K562 (cell line): Measurements from ENCODE around the gene MLLT6. TPM values are rescaled to one million over a fixed set of nuclear protein-coding genes. Genes with fewer than 3 reads are reported as not detected.

Experiments
- ETS2 ChIP-seq: IDR thresholded peaks from 2 replicates; pipeline ENCODE4 v1.6.1; 2016; ENCODE audit warnings: borderline replicate concordance, missing genetic modification characterization, mild to moderate bottlenecking, moderate library complexity, missing compliant biosample characterization; ENCODE audit not compliant: poor library complexity, severe bottlenecking
- FOS ChIP-seq: IDR thresholded peaks from 3 replicates; pipeline ENCODE4 v1.6.1; 2011; ENCODE audit not compliant: insufficient read length; ENCODE audit errors: extremely low read depth
- FOXK2 ChIP-seq, 2 experiments: fragments of 450-650 bp; IDR thresholded peaks in 1 of 2; conservative IDR thresholded peaks in 1 of 2; 2 replicates each; pipeline ENCODE4 v1.6.1; 2016; ENCODE audit warnings: low read depth in 2 of 2, mild to moderate bottlenecking in 1 of 2
- GABPB1 ChIP-seq: sonication (generic); formaldehyde crosslinking; IDR thresholded peaks from 2 replicates; pipeline ENCODE4 v1.8.0; 2022; ENCODE audit warnings: mild to moderate bottlenecking, missing genetic modification reagents
- GATAD2A ChIP-seq: fragments of 450-650 bp; IDR thresholded peaks from 2 replicates; pipeline ENCODE4 v1.6.1; 2017
- JUND ChIP-seq, 2 experiments: IDR thresholded peaks; 2 replicates in 1 of 2; 3 replicates in 1 of 2; pipeline ENCODE4 v1.6.1; 2011; ENCODE audit warnings: borderline replicate concordance in 2 of 2, low read depth in 2 of 2, low read length in 2 of 2, improper control_type of control experiment in 1 of 2, missing biosample characterization in 1 of 2, missing genetic modification characterization in 1 of 2, missing genetic modification reagents in 1 of 2
- MXI1 ChIP-seq: IDR thresholded peaks from 2 replicates; pipeline ENCODE4 v1.6.1; 2011; ENCODE audit warnings: low read depth, mild to moderate bottlenecking, improper control_type of control experiment, low read length
- MYBL2 ChIP-seq, 2 experiments: fragments of 450-650 bp in 1 of 2; sonication (generic) in 1 of 2; formaldehyde crosslinking in 1 of 2; IDR thresholded peaks; 2 replicates each; pipeline versions ENCODE4 v1.6.1 to v1.8.1; 2017 to 2022; ENCODE audit warnings: borderline replicate concordance in 1 of 2, inconsistent platforms in 1 of 2, low read depth in 1 of 2, mild to moderate bottlenecking in 1 of 2, missing genetic modification reagents in 1 of 2, moderate library complexity in 1 of 2
- NCOA6 ChIP-seq: fragments of 450-650 bp; IDR thresholded peaks from 2 replicates; pipeline ENCODE4 v1.6.1; 2017; ENCODE audit warnings: mild to moderate bottlenecking
- POLR2A ChIP-seq: fragments of 450-650 bp; conservative IDR thresholded peaks from 2 replicates; pipeline ENCODE4 v1.6.1; 2016
- RNF2 ChIP-seq: sonication (generic); IDR thresholded peaks from 2 replicates; pipeline ENCODE4 v1.6.1; 2016
- SMARCB1 ChIP-seq: IDR thresholded peaks from 2 replicates; pipeline ENCODE4 v1.6.1; 2011; ENCODE audit warnings: improper control_type of control experiment, low read depth; ENCODE audit not compliant: insufficient read length
- TOE1 ChIP-seq, 2 experiments: fragments of 450-650 bp in 1 of 2; sonication (generic) in 1 of 2; formaldehyde crosslinking in 1 of 2; IDR thresholded peaks; 2 replicates each; pipeline versions ENCODE4 v1.7.1 to v1.8.0; 2016 to 2022; ENCODE audit warnings: borderline replicate concordance in 2 of 2, mild to moderate bottlenecking in 2 of 2, antibody characterized with exemption in 1 of 2, inconsistent platforms in 1 of 2, low read depth in 1 of 2, missing genetic modification reagents in 1 of 2, moderate library complexity in 1 of 2
- ZNF12 ChIP-seq: sonication (generic); formaldehyde crosslinking; IDR thresholded peaks from 2 replicates; pipeline ENCODE4 v1.4.0; 2020; ENCODE audit warnings: mild to moderate bottlenecking, missing genetic modification reagents
- polyA plus RNA-seq, 8 experiments: library from polyadenylated mRNA; depleted of rRNA in 4 of 8; stranded (reverse) in 5 of 8; unstranded in 3 of 8; fragments of >200 nt; fragmentation: Nextera tagmentation in 2 of 8; fragmentation: Illumina TruSeq in 1 of 8; extraction: Ambion mirVana in 2 of 8; extraction: Trizol in 1 of 8; gene quantifications; 2 replicates each; pipeline versions ENCODE4 v1.2.1 to v1.2.3, GENCODE V29; 2011 to 2014; ENCODE audit warnings: inconsistent platforms in 1 of 8, missing spikeins in 1 of 8
- total RNA-seq, 7 experiments: library from RNA; depleted of rRNA in 6 of 7; stranded (reverse); fragments of >200 nt in 6 of 7; fragmentation: Illumina TruSeq in 2 of 7; extraction: Trizol in 2 of 7; gene quantifications; 2 replicates each; pipeline versions ENCODE4 v1.2.1 to v1.2.3, GENCODE V29; 2011 to 2021; ENCODE audit warnings: low replicate concordance in 1 of 7
- TF ChIP-seq, protein P1 (sequence below): fragments of 450-650 bp; IDR thresholded peaks from 2 replicates; pipeline ENCODE4 v1.6.1; 2017; ENCODE audit warnings: antibody characterized with exemption, mild to moderate bottlenecking
- TF ChIP-seq, protein P2 (sequence below): fragments of 450-650 bp; formaldehyde crosslinking; IDR thresholded peaks from 2 replicates; pipeline ENCODE4 v1.4.0; 2020; ENCODE audit warnings: mild to moderate bottlenecking, moderate library complexity
- TF ChIP-seq, protein P3 (sequence below): fragments of 200-800 bp; sonication (Bioruptor generic); IDR thresholded peaks from 2 replicates; pipeline ENCODE4 v1.6.1; 2017; ENCODE audit warnings: missing genetic modification characterization, missing compliant biosample characterization

Gene MLLT6
- total and polyA plus RNA-seq, 9 of the 15 experiments (the other 6 are each of a cell fraction or from before 2014, with no cell fraction given), result 3.1 to 71.7 (median 30.0) TPM

DNA sequence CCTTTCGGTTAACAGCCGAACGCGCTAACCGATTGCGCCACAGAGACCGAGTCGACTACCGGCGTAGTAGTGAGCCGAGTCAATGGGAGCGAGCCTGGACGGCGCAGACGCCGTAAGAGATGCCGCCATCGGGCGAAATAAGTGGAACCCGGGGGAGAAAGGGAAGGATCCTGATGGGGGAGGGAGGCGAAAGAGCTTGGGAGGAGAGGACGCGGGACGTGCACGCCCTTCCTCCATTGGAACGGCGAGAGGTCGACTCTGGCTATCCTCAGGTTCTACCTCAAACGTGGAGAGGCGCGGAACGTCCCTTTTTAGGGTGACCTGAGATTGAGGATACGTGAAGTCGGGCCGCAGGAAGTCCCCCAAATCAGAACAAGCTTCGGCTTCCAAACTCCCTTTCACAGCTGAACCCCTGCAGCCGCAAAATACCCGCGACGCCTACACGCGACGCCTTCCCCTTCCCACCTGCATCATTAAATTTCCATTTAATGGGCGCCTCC lies 46.8 kb downstream of the MLLT6 start (continued):
- TF ChIP-seq, protein P1, sequence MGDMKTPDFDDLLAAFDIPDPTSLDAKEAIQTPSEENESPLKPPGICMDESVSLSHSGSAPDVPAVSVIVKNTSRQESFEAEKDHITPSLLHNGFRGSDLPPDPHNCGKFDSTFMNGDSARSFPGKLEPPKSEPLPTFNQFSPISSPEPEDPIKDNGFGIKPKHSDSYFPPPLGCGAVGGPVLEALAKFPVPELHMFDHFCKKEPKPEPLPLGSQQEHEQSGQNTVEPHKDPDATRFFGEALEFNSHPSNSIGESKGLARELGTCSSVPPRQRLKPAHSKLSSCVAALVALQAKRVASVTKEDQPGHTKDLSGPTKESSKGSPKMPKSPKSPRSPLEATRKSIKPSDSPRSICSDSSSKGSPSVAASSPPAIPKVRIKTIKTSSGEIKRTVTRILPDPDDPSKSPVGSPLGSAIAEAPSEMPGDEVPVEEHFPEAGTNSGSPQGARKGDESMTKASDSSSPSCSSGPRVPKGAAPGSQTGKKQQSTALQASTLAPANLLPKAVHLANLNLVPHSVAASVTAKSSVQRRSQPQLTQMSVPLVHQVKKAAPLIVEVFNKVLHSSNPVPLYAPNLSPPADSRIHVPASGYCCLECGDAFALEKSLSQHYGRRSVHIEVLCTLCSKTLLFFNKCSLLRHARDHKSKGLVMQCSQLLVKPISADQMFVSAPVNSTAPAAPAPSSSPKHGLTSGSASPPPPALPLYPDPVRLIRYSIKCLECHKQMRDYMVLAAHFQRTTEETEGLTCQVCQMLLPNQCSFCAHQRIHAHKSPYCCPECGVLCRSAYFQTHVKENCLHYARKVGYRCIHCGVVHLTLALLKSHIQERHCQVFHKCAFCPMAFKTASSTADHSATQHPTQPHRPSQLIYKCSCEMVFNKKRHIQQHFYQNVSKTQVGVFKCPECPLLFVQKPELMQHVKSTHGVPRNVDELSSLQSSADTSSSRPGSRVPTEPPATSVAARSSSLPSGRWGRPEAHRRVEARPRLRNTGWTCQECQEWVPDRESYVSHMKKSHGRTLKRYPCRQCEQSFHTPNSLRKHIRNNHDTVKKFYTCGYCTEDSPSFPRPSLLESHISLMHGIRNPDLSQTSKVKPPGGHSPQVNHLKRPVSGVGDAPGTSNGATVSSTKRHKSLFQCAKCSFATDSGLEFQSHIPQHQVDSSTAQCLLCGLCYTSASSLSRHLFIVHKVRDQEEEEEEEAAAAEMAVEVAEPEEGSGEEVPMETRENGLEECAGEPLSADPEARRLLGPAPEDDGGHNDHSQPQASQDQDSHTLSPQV, result peak; percentile 76; the same call in 1 of the 2 replicates
- peak; percentile 85 for TF ChIP-seq NCOA6
- TF ChIP-seq ETS2, result no peak
- TF ChIP-seq, protein P2, sequence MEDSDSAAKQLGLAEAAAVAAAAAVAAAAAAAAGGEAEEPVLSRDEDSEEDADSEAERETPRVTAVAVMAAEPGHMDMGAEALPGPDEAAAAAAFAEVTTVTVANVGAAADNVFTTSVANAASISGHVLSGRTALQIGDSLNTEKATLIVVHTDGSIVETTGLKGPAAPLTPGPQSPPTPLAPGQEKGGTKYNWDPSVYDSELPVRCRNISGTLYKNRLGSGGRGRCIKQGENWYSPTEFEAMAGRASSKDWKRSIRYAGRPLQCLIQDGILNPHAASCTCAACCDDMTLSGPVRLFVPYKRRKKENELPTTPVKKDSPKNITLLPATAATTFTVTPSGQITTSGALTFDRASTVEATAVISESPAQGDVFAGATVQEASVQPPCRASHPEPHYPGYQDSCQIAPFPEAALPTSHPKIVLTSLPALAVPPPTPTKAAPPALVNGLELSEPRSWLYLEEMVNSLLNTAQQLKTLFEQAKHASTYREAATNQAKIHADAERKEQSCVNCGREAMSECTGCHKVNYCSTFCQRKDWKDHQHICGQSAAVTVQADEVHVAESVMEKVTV (CRISPR knock-in tag), result no peak
- TF ChIP-seq GABPB1 (CRISPR knock-in tag), result peak; percentile 10
- TF ChIP-seq POLR2A, result 0 out of 2 replicates have a peak, but pooled peaks have one; percentile 24
- peak; percentile 64; the same call in 1 of the 2 replicates for TF ChIP-seq RNF2
- no peak for TF ChIP-seq JUND (IDR thresholded peaks at IDR 0.05; ENCODE audit: borderline replicate concordance, low read depth, low read length)
- peak; percentile 51; the same call in 1 of the 3 replicates for TF ChIP-seq JUND (tag; IDR thresholded peaks at IDR 0.05; ENCODE audit: borderline replicate concordance, low read depth, low read length)
- 0 out of 2 replicates have a peak, but pooled peaks have one; percentile 5 for TF ChIP-seq MXI1
- TF ChIP-seq TOE1 (IDR thresholded peaks at IDR 0.05; ENCODE audit: borderline replicate concordance), result no peak; the same call in 1 of the 2 replicates
- no peak for TF ChIP-seq TOE1 (CRISPR knock-in tag; IDR thresholded peaks at IDR 0.05; ENCODE audit: borderline replicate concordance, low read depth)
- TF ChIP-seq FOS, result peak; percentile 4
- TF ChIP-seq SMARCB1, result no peak
- 0 out of 2 replicates have a peak, but pooled peaks have one; percentile 76 for TF ChIP-seq GATAD2A
- TF ChIP-seq ZNF12 (CRISPR knock-in tag), result 0 out of 2 replicates have a peak, but pooled peaks have one; percentile 18
- TF ChIP-seq, protein P3, sequence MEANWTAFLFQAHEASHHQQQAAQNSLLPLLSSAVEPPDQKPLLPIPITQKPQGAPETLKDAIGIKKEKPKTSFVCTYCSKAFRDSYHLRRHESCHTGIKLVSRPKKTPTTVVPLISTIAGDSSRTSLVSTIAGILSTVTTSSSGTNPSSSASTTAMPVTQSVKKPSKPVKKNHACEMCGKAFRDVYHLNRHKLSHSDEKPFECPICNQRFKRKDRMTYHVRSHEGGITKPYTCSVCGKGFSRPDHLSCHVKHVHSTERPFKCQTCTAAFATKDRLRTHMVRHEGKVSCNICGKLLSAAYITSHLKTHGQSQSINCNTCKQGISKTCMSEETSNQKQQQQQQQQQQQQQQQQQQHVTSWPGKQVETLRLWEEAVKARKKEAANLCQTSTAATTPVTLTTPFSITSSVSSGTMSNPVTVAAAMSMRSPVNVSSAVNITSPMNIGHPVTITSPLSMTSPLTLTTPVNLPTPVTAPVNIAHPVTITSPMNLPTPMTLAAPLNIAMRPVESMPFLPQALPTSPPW (CRISPR knock-in tag), result peak; percentile 69; the same call in 1 of the 2 replicates
- peak in 1 of 2 experiments; percentile 21; a peak in 1 of 4 replicates for TF ChIP-seq FOXK2 (conservative IDR thresholded peaks at IDR 0.05 in 1 of 2, IDR thresholded peaks at IDR 0.05 in 1 of 2; ENCODE audit: low read depth in 2 of 2)
- no peak for TF ChIP-seq MYBL2 (IDR thresholded peaks at IDR 0.05; ENCODE audit: low read depth)
- TF ChIP-seq MYBL2 (CRISPR knock-in tag; IDR thresholded peaks at IDR 0.05; ENCODE audit: borderline replicate concordance), result no peak
